Caco-2 (cell line): ENCODE results near the gene HTR2C. TPM values are rescaled to one million over a fixed set of nuclear protein-coding genes. Genes with fewer than 3 reads are reported as not detected.

Source experiments
- BruUV-seq: library from RNA; stranded (reverse); fragments of 400-500 nt; replicated peaks from 2 replicates; lab custom pipeline; 2021; lab: Mats Ljungman, UMichigan
- CTCF ChIA-PET: fragments of 300-600 bp; sonication (Branson Sonifier 250); formaldehyde crosslinking; loops from one replicate; lab custom pipeline; 2022; ENCODE audit warnings: antibody characterized with exemption; lab: Charles Lee
- POLR2A ChIA-PET: fragments of 300-600 bp; sonication (Branson Sonifier 250); formaldehyde crosslinking; loops from one replicate; lab custom pipeline; 2022; ENCODE audit warnings: antibody characterized with exemption; lab: Charles Lee
- DNase-seq, 2 experiments: peaks; one replicate each; pipeline versions ENCODE4 v3.0.0 to v3.0.0-alpha.2; 2020 to 2022
- H3K27me3 ChIP-seq: replicated peaks from 2 replicates; pipeline ENCODE4 v1.6.0; 2011; ENCODE audit warnings: low read length; ENCODE audit not compliant: control insufficient read depth, insufficient read depth
- H3K36me3 ChIP-seq: 2 replicates; pipeline ENCODE4 v1.5.1; 2011; ENCODE audit warnings: low read length; ENCODE audit not compliant: control insufficient read depth, insufficient read depth
- H3K4me1 ChIP-seq: fragments of 250-450 bp; sonication (Bioruptor Pico); 2 replicates; pipeline ENCODE4 v1.5.1; 2020; ENCODE audit warnings: mild to moderate bottlenecking
- H3K4me3 ChIP-seq: 2 replicates; pipeline ENCODE4 v1.5.1; 2011; ENCODE audit warnings: low read depth, mild to moderate bottlenecking, control low read depth, low read length
- H3K9me3 ChIP-seq: fragments of 250-450 bp; sonication (Bioruptor Pico); 2 replicates; pipeline ENCODE4 v1.5.1; 2020; ENCODE audit warnings: mild to moderate bottlenecking, moderate library complexity
- H3K27ac Mint-ChIP-seq: one replicate; pipeline ENCODE4 v1.8.0; 2022; ENCODE audit warnings: mixed read lengths; ENCODE audit not compliant: unreplicated experiment
- H3K27me3 Mint-ChIP-seq: one replicate; pipeline ENCODE4 v1.8.0; 2022; ENCODE audit warnings: mixed read lengths; ENCODE audit not compliant: insufficient read depth, unreplicated experiment
- H3K36me3 Mint-ChIP-seq: one replicate; pipeline ENCODE4 v1.8.0; 2022; ENCODE audit warnings: mild to moderate bottlenecking, mixed read lengths; ENCODE audit not compliant: insufficient read depth, unreplicated experiment
- H3K4me1 Mint-ChIP-seq: one replicate; pipeline ENCODE4 v1.8.0; 2022; ENCODE audit warnings: low read depth, mixed read lengths; ENCODE audit not compliant: unreplicated experiment
- H3K4me3 Mint-ChIP-seq: one replicate; pipeline ENCODE4 v1.8.0; 2022; ENCODE audit warnings: mild to moderate bottlenecking, moderate library complexity, mixed read lengths; ENCODE audit not compliant: unreplicated experiment
- H3K9me3 Mint-ChIP-seq: one replicate; pipeline ENCODE4 v1.8.0; 2022; ENCODE audit warnings: mixed read lengths; ENCODE audit not compliant: unreplicated experiment
- CTCF ChIP-seq, 2 experiments: fragments of 200-600 bp in 1 of 2; IDR thresholded peaks; 1 replicate in 1 of 2; 2 replicates in 1 of 2; pipeline versions ENCODE4 v1.5.1 to v1.8.0; 2011 to 2022; ENCODE audit warnings: antibody characterized with exemption in 1 of 2, control low read depth in 1 of 2, inconsistent platforms in 1 of 2, low read depth in 1 of 2, low read length in 1 of 2, mild to moderate bottlenecking in 1 of 2, moderate library complexity in 1 of 2; ENCODE audit not compliant: insufficient read depth in 1 of 2, severe bottlenecking in 1 of 2, unreplicated experiment in 1 of 2
- intact Hi-C: fragments of 100-400 bp; cut with micrococcal nuclease; formaldehyde crosslinking; loops from one replicate; pipeline ENCODE4 v1.10.0; 2022; ENCODE audit not compliant: unreplicated experiment
- total RNA-seq: library from RNA; stranded (reverse); gene quantifications from 2 replicates; pipeline ENCODE4 v1.2.3, GENCODE V29; 2022

Gene HTR2C
- total RNA-seq, 1 experiment from 2014 or later, result not detected

- intact Hi-C loops, result loop anchor here (10.0 kb wide), 1 partner anchor 240 kb away; no protein-coding TSS in a partner anchor
These were observed 131.2 kb downstream of the HTR2C start for GRCh38 chrX:114715096-114715495.

GRCh38 chrX:114717921-114718320, 134.0 kb downstream of the HTR2C start:
- H3K4me1 ChIP-seq, result no peaks in the 10 kb centered on the region
- H3K9me3 Mint-ChIP-seq, result no peaks in the 10 kb centered on the region
- ChIA-PET CTCF (interaction anchor here (0.8 kb wide), 1 partner anchor 242 kb away, joined by 3 read pairs; no protein-coding TSS in a partner anchor), POLR2A (no interaction called here)
- no TSS peak for BruUV-seq
- H3K9me3 ChIP-seq, result no peaks in the 10 kb centered on the region
- DNase-seq, result peak; percentile 26 to 30
- no peaks in the 10 kb centered on the region for H3K27me3 ChIP-seq
- H3K4me3 Mint-ChIP-seq, result no peak overlapping the region
- H3K4me3 ChIP-seq, result no peak overlapping the region
- TF ChIP-seq CTCF (IDR thresholded peaks at IDR 0.05; ENCODE audit: insufficient read depth in 1 of 2, low read depth in 1 of 2, low read length in 1 of 2, severe bottlenecking in 1 of 2, unreplicated experiment in 1 of 2), result peak; percentile 38 to 55
- intact Hi-C loops, result loop anchor here (10.0 kb wide), 1 partner anchor 237 kb away; no protein-coding TSS in a partner anchor
- no peaks in the 10 kb centered on the region for H3K36me3 Mint-ChIP-seq
- peaks cover 3% of the 10 kb centered on the region for H3K27me3 Mint-ChIP-seq
- H3K4me1 Mint-ChIP-seq, result no peaks in the 10 kb centered on the region
- H3K27ac Mint-ChIP-seq, result no peak overlapping the region
- no peaks in the 10 kb centered on the region for H3K36me3 ChIP-seq

More at GRCh38 chrX:114715096-114715495, 131.2 kb downstream of the HTR2C start:
- Mint-ChIP-seq H3K4me1 (no peaks in the 10 kb centered on the region), H3K4me3 (no peak overlapping the region), H3K36me3 (no peaks in the 10 kb centered on the region), H3K9me3 (no peaks in the 10 kb centered on the region), H3K27me3 (peaks cover 3% of the 10 kb centered on the region), H3K27ac (no peak overlapping the region)
- no peaks in the 10 kb centered on the region for H3K36me3 ChIP-seq
- no peak for DNase-seq
- no peaks in the 10 kb centered on the region for H3K4me1 ChIP-seq
- H3K9me3 ChIP-seq, result no peaks in the 10 kb centered on the region
- no TSS peak for BruUV-seq
- ChIA-PET POLR2A (no interaction called here), CTCF (no interaction called here)
- H3K4me3 ChIP-seq, result no peak overlapping the region
- no peak for TF ChIP-seq CTCF (IDR thresholded peaks at IDR 0.05; ENCODE audit: insufficient read depth in 1 of 2, low read depth in 1 of 2, low read length in 1 of 2, severe bottlenecking in 1 of 2, unreplicated experiment in 1 of 2)
- no peaks in the 10 kb centered on the region for H3K27me3 ChIP-seq

GRCh38 chrX:114766541-114766940, 182.7 kb downstream of the HTR2C start:
- Mint-ChIP-seq H3K9me3 (no peaks in the 10 kb centered on the region), H3K36me3 (no peaks in the 10 kb centered on the region), H3K27ac (no peak overlapping the region), H3K4me3 (no peak overlapping the region), H3K4me1 (no peaks in the 10 kb centered on the region), H3K27me3 (no peaks in the 10 kb centered on the region)
- no peaks in the 10 kb centered on the region for H3K27me3 ChIP-seq
- no TSS peak for BruUV-seq
- ChIA-PET POLR2A (no interaction called here), CTCF (no interaction called here)
- intact Hi-C loops, result no loop called here
- TF ChIP-seq CTCF (IDR thresholded peaks at IDR 0.05; ENCODE audit: insufficient read depth in 1 of 2, low read depth in 1 of 2, low read length in 1 of 2, severe bottlenecking in 1 of 2, unreplicated experiment in 1 of 2), result no peak
- no peak for DNase-seq
- no peaks in the 10 kb centered on the region for H3K36me3 ChIP-seq
- no peak overlapping the region for H3K4me3 ChIP-seq
- H3K9me3 ChIP-seq, result no peaks in the 10 kb centered on the region
- no peaks in the 10 kb centered on the region for H3K4me1 ChIP-seq
